Measurements from ENCODE around the gene ZNF280B. TPM values are rescaled to one million over a fixed set of nuclear protein-coding genes. Genes with fewer than 3 reads are reported as not detected.

The ZNF280B gene
- total and polyA plus RNA-seq, 2 donors (not counting 3 experiments of a cell fraction or from before 2014, with no cell fraction given), result 1.5 to 3.1 TPM

- H3K4me2 ChIP-seq (ENCODE audit: insufficient read depth, low read length), result no peak overlapping the region
- H3K9ac ChIP-seq (replicated peaks; ENCODE audit: extremely low read depth, insufficient read depth, low read length), result no peak overlapping the region
- intact Hi-C loops (cut with micrococcal nuclease), result loop anchor here (2.0 kb wide), 2 partner anchors 88 to 122 kb away; no protein-coding TSS in a partner anchor
- peaks cover 0 to 4% of the 10 kb centered on the region in 2 experiments for H3K27me3 ChIP-seq (ENCODE audit: control insufficient read depth in 2 of 2, insufficient read depth in 2 of 2, low read length in 2 of 2)
- H3K27ac ChIP-seq (ENCODE audit: insufficient read depth, low read depth, low read length), result no peak overlapping the region
- FAIRE-seq (no peak), DNase-seq (ENCODE audit: low read depth, low spot score) (no peak)
- no peaks in the 10 kb centered on the region for H3K9me3 ChIP-seq (replicated peaks; ENCODE audit: control insufficient read depth, insufficient read depth, low read length)
- no peak for TF ChIP-seq EZH2 (IDR thresholded peaks at IDR 0.05; ENCODE audit: borderline replicate concordance, low read depth, low read length, severe bottlenecking)
- TF ChIP-seq, protein P1, sequence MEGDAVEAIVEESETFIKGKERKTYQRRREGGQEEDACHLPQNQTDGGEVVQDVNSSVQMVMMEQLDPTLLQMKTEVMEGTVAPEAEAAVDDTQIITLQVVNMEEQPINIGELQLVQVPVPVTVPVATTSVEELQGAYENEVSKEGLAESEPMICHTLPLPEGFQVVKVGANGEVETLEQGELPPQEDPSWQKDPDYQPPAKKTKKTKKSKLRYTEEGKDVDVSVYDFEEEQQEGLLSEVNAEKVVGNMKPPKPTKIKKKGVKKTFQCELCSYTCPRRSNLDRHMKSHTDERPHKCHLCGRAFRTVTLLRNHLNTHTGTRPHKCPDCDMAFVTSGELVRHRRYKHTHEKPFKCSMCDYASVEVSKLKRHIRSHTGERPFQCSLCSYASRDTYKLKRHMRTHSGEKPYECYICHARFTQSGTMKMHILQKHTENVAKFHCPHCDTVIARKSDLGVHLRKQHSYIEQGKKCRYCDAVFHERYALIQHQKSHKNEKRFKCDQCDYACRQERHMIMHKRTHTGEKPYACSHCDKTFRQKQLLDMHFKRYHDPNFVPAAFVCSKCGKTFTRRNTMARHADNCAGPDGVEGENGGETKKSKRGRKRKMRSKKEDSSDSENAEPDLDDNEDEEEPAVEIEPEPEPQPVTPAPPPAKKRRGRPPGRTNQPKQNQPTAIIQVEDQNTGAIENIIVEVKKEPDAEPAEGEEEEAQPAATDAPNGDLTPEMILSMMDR (IDR thresholded peaks at IDR 0.05; ENCODE audit: extremely low read depth in 1 of 2, insufficient read depth in 1 of 2, low read depth in 1 of 2, low read length in 2 of 2), result no peak
- no peak for TF ChIP-seq GATA2 (IDR thresholded peaks at IDR 0.05; ENCODE audit: insufficient read depth, insufficient read length, low read depth, low read length)
- TF ChIP-seq JUN (IDR thresholded peaks at IDR 0.05; ENCODE audit: borderline replicate concordance, insufficient read depth, insufficient read length, low read depth), result no peak
- TF ChIP-seq, protein P2, sequence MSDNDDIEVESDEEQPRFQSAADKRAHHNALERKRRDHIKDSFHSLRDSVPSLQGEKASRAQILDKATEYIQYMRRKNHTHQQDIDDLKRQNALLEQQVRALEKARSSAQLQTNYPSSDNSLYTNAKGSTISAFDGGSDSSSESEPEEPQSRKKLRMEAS (IDR thresholded peaks at IDR 0.05; ENCODE audit: insufficient read depth, insufficient read length), result no peak
- TF ChIP-seq POLR2AphosphoS5 (IDR thresholded peaks at IDR 0.05; ENCODE audit: insufficient read depth, low read depth, low read length), result no peak
- no peak for TF ChIP-seq MYC (IDR thresholded peaks at IDR 0.05; ENCODE audit: low read depth, low read length)
- BruUV-seq (replicated peaks), result no TSS peak
- H3K9me1 ChIP-seq (replicated peaks; ENCODE audit: control insufficient read depth, extremely low read depth, insufficient read depth, low read length), result no peaks in the 10 kb centered on the region
- no peaks in the 10 kb centered on the region for H3K4me1 ChIP-seq (ENCODE audit: control insufficient read depth, extremely low read depth, insufficient read depth, low read length)
- dilution Hi-C loops (cut with MboI; ENCODE audit: extremely low pct_ligation_motif_present, low sequenced_read_pairs), result no loop called here
- ChIA-PET POLR2A (no interaction called here), CTCF (interaction anchor here (1.2 to 7.1 kb wide), 6 partner anchors 14 to 495 kb away, joined by 3 to 51 read pairs (median 4); no protein-coding TSS in a partner anchor)
- no peaks in the 10 kb centered on the region for H4K20me1 ChIP-seq (replicated peaks; ENCODE audit: control insufficient read depth, extremely low read depth, insufficient read depth, low read length)
- no peak overlapping the region for H3K4me3 ChIP-seq (replicated peaks in 1 of 3; ENCODE audit: insufficient read depth in 1 of 3, low read depth in 1 of 3, low read length in 3 of 3)
- H2AFZ ChIP-seq (ENCODE audit: low read depth, low read length), result no peak overlapping the region
- no peaks in the 10 kb centered on the region for H3K36me3 ChIP-seq (ENCODE audit: control insufficient read depth in 2 of 2, extremely low read depth in 1 of 2, insufficient read depth in 2 of 2, low read length in 2 of 2)
- H3K79me2 ChIP-seq (ENCODE audit: control insufficient read depth, insufficient read depth, low read length), result no peaks in the 10 kb centered on the region
Observed at GRCh38 chr22:22465094-22465602, 43.4 kb downstream of the ZNF280B start.
